Progenitor cell of endocrine pancreas (in vitro differentiated cells): Measurements from ENCODE around the gene CGB2. TPM values are rescaled to one million over a fixed set of nuclear protein-coding genes. Genes with fewer than 3 reads are reported as not detected.

ENCODE experiments used
- DNase-seq: peaks from one replicate; pipeline ENCODE4 v3.0.0; 2021; ENCODE audit warnings: low spot score; ENCODE audit not compliant: unreplicated experiment
- H3K27ac Mint-ChIP-seq: 2 replicates; pipeline ENCODE4 v1.8.0; 2021; ENCODE audit warnings: mild to moderate bottlenecking, moderate library complexity, mixed read lengths
- H3K27me3 Mint-ChIP-seq: 2 replicates; pipeline ENCODE4 v1.8.0; 2021; ENCODE audit warnings: mixed read lengths
- H3K36me3 Mint-ChIP-seq: 2 replicates; pipeline ENCODE4 v1.8.0; 2022; ENCODE audit warnings: mixed read lengths; ENCODE audit not compliant: insufficient read depth
- H3K4me1 Mint-ChIP-seq: 2 replicates; pipeline ENCODE4 v1.8.0; 2021; ENCODE audit warnings: low read depth, mixed read lengths
- H3K4me3 Mint-ChIP-seq: 2 replicates; pipeline ENCODE4 v1.8.0; 2021; ENCODE audit warnings: low read depth, mild to moderate bottlenecking, moderate library complexity, mixed read lengths
- H3K9me3 Mint-ChIP-seq: 2 replicates; pipeline ENCODE4 v1.8.0; 2021; ENCODE audit warnings: low read depth, mixed read lengths
- CTCF ChIP-seq: fragments of 200-600 bp; sonication (generic); IDR thresholded peaks from one replicate; pipeline ENCODE4 v1.5.0; 2021; ENCODE audit warnings: antibody characterized with exemption, mild to moderate bottlenecking; ENCODE audit not compliant: unreplicated experiment
- total RNA-seq: library from RNA; stranded (reverse); gene quantifications from 2 replicates; pipeline ENCODE4 v1.2.1, GENCODE V29; 2021

The CGB2 gene
- total RNA-seq, 1 donor from 2014 or later = not detected

DNA sequence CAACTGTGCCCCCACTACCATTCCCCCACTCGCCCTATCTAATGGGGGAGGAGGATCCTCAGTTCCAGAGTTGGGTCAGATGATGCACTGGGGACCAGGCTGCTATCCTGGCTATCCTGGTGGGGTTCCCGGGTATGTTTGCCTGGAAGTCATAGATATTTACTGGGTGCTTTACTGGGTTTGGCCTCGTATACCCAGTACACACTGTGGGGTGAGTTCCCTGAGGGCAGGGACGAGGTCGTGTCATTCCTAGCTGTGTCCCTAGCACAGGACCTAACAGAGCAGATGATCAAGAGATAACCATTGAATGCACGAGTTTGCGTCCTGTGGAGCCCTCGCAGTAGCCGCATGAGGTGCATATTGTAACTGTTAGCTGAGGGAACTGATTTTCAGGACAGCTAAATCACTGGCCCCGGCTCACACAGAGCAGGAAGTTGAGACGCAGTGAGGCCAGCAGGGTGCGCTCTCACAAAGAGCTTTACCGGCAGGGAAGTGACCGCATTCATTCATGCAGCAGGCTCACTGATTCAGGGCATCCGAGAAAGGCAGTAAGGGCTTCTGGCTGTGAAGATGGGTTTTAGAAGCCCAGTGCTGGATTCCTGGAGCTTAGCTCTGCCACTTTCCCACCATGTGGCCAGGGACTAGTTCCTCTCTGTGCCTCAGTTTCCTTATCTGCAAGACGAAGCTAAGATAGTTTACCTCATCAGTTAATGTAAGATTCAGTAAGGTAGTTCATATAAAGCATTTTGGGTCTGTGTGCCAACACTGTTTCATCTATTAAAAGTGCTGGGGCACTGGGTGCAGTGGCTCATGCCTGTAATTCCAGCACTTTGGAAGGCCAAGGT, 32.0 kb upstream of the CGB2 start:
- Mint-ChIP-seq H3K4me1 (peaks cover 7% of the 10 kb centered on the region), H3K4me3 (no peak overlapping the region), H3K9me3 (no peaks in the 10 kb centered on the region), H3K27me3 (no peaks in the 10 kb centered on the region), H3K36me3 (peaks cover 3% of the 10 kb centered on the region), H3K27ac (peak overlapping the region; percentile 42)
- TF ChIP-seq CTCF = peak; percentile 74
- peak; percentile 49 for DNase-seq

GRCh38 chr19:49004133-49004532, 27.6 kb upstream of the CGB2 start:
- no peak overlapping the region for H3K4me3 Mint-ChIP-seq
- no peaks in the 10 kb centered on the region for H3K27me3 Mint-ChIP-seq
- no peak for DNase-seq
- no peak overlapping the region for H3K27ac Mint-ChIP-seq
- no peaks in the 10 kb centered on the region for H3K9me3 Mint-ChIP-seq
- no peak for TF ChIP-seq CTCF
- H3K36me3 Mint-ChIP-seq = peaks cover 10% of the 10 kb centered on the region
- H3K4me1 Mint-ChIP-seq = no peaks in the 10 kb centered on the region

DNA sequence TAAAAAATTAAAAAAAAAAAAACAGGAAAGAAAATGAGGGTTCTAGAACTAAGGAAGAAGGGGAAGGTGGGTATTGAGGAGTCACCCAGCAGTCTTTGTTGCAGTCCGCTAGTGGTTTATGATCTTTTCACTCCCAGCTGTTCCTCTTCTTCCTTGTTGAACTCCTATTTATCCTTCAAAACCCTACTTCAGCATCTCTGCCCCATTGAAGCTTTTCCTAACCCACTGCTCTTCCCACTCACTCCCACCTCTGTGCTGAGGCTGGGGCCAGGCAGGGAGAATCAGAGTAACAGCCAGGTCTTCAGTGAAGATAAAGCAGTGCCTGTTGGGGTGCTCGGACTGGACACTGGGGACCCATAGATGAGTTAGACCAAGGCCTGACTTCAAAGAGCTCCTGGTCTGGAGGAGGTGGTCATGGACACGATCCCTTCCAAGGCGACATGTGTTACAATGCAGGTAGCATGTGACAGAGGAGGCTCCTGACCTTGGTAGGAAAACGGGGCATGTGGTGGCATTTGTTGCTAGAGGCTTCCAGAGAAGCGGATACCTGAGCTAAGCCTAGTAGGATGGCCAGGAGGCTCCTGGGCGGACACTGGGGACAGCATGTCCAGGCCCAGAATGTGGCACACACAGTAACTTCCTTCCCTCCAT, 26.6 kb upstream of the CGB2 start:
- Mint-ChIP-seq H3K36me3 (peaks cover 8% of the 10 kb centered on the region), H3K4me1 (no peaks in the 10 kb centered on the region), H3K4me3 (no peak overlapping the region), H3K27ac (no peak overlapping the region), H3K27me3 (no peaks in the 10 kb centered on the region), H3K9me3 (no peaks in the 10 kb centered on the region)
- no peak for DNase-seq
- TF ChIP-seq CTCF = no peak

GRCh38 chr19:49006905-49007304, 24.8 kb upstream of the CGB2 start:
- Mint-ChIP-seq H3K4me3 (no peak overlapping the region), H3K36me3 (peaks cover 10% of the 10 kb centered on the region), H3K27me3 (no peaks in the 10 kb centered on the region), H3K27ac (no peak overlapping the region), H3K4me1 (no peaks in the 10 kb centered on the region), H3K9me3 (no peaks in the 10 kb centered on the region)
- no peak for TF ChIP-seq CTCF
- no peak for DNase-seq

DNA sequence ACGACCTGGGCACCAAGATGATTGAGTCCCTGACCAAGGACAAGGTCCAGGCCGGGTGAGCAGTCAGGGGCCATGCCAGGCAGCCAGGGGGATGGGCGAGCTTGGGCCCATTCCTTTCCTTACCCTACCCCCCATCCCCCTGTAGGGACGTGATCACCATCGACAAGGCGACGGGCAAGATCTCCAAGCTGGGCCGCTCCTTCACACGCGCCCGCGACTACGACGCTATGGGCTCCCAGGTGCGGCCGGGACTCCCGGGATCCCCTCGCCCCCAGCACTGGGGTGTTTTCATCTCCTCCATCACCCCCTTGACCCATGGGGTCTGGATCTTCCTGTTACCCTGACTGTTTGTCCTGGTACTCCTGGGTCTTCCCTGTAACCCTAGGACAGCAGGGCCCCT, 21.9 kb upstream of the CGB2 start:
- Mint-ChIP-seq H3K9me3 (no peaks in the 10 kb centered on the region), H3K27ac (no peak overlapping the region), H3K27me3 (no peaks in the 10 kb centered on the region), H3K36me3 (peaks cover 14% of the 10 kb centered on the region), H3K4me3 (no peak overlapping the region), H3K4me1 (no peaks in the 10 kb centered on the region)
- no peak for TF ChIP-seq CTCF
- no peak for DNase-seq
